GM12878 (cell line): ENCODE measurements around the gene ZNF423. TPM values are rescaled to one million over a fixed set of nuclear protein-coding genes. Genes with fewer than 3 reads are reported as not detected.

Experiments
- ATAC-seq: fragments of 200-7000 bp; cut with Tn5 transposase; 3 replicates; pipeline ENCODE4 v1.9.1; 2020; ENCODE audit warnings: mild to moderate bottlenecking, moderate library complexity
- BruUV-seq: library from RNA; stranded (reverse); fragments of 400-500 nt; replicated peaks from 2 replicates; lab custom pipeline; 2021; lab: Mats Ljungman, UMichigan
- CTCF ChIA-PET: fragments of 300-600 bp; sonication (Branson Sonifier 250); formaldehyde crosslinking; extraction: SDS; loops from one replicate; lab custom pipeline; 2021; ENCODE audit warnings: inconsistent platforms; lab: Yijun Ruan, JAX
- POLR2A ChIA-PET: fragments of 350-600 bp; formaldehyde crosslinking; extraction: SDS; loops from one replicate; lab custom pipeline; 2021; ENCODE audit warnings: inconsistent platforms; lab: Charles Lee
- RAD21 ChIA-PET: fragments of 300-600 bp; sonication (Branson Sonifier 250); formaldehyde crosslinking; loops from one replicate; lab custom pipeline; 2023; ENCODE audit warnings: antibody characterized with exemption; ENCODE audit not compliant: unreplicated experiment; lab: Charles Lee
- SMC1A ChIA-PET: fragments of 300-600 bp; sonication (Branson Sonifier 250); formaldehyde crosslinking; loops from one replicate; lab custom pipeline; 2023; ENCODE audit not compliant: unreplicated experiment, uncharacterized antibody; lab: Charles Lee
- DNase-seq: peaks from one replicate; pipeline ENCODE4 v3.0.0-alpha.2; 2011; ENCODE audit warnings: low read depth, low spot score
- FAIRE-seq: peaks from 3 replicates; lab custom pipeline; 2011; peaks lifted over from hg19 to GRCh38; lab: Jason Lieb, UNC
- H2AFZ ChIP-seq: 2 replicates; pipeline ENCODE4 v1.6.0; 2011; ENCODE audit warnings: low read depth, low read length, control low read depth; ENCODE audit not compliant: control insufficient read depth
- H3K27ac ChIP-seq: 2 replicates; pipeline ENCODE4 v1.5.1; 2011; ENCODE audit warnings: control low read depth; ENCODE audit not compliant: control insufficient read depth, insufficient read depth
- H3K27me3 ChIP-seq, 2 experiments: replicated peaks in 1 of 2; 2 replicates each; pipeline versions ENCODE4 v1.6.0 to v1.6.1; 2011; ENCODE audit warnings: low read length in 1 of 2; ENCODE audit not compliant: control insufficient read depth in 2 of 2, insufficient read depth in 2 of 2
- H3K36me3 ChIP-seq, 2 experiments: 2 replicates each; pipeline ENCODE4 v1.5.1; 2011; ENCODE audit warnings: low read length in 1 of 2; ENCODE audit not compliant: control insufficient read depth in 2 of 2, insufficient read depth in 2 of 2
- H3K4me1 ChIP-seq: 2 replicates; pipeline ENCODE4 v1.6.1; 2011; ENCODE audit warnings: mild to moderate bottlenecking, low read length, moderate library complexity, mixed read lengths; ENCODE audit not compliant: control insufficient read depth, insufficient read depth
- H3K4me2 ChIP-seq: 2 replicates; pipeline ENCODE4 v1.6.0; 2011; ENCODE audit warnings: control low read depth; ENCODE audit not compliant: control insufficient read depth, insufficient read depth
- H3K4me3 ChIP-seq: fragments of 200-600 bp; sonication (generic); 2 replicates; pipeline ENCODE4 v1.5.1; 2016
- H3K79me2 ChIP-seq: 2 replicates; pipeline ENCODE4 v1.6.0; 2011; ENCODE audit warnings: low read length; ENCODE audit not compliant: control insufficient read depth, insufficient read depth
- H3K9ac ChIP-seq: 2 replicates; pipeline ENCODE4 v1.8.0; 2011; ENCODE audit warnings: low read length, control low read depth, mixed read lengths; ENCODE audit not compliant: control insufficient read depth, insufficient read depth
- H3K9me3 ChIP-seq: replicated peaks from 3 replicates; pipeline ENCODE4 v1.5.1; 2011; ENCODE audit warnings: mild to moderate bottlenecking, low read length; ENCODE audit not compliant: control insufficient read depth, insufficient read depth
- H4K20me1 ChIP-seq: 2 replicates; pipeline ENCODE4 v1.6.0; 2011; ENCODE audit not compliant: control insufficient read depth, insufficient read depth
- CBX3 ChIP-seq: fragments of 200-600 bp; sonication (generic); IDR thresholded peaks from 2 replicates; pipeline ENCODE4 v1.6.1; 2016; ENCODE audit warnings: low read depth, borderline replicate concordance
- CEBPZ ChIP-seq: fragments of 150-350 bp; IDR thresholded peaks from 2 replicates; pipeline ENCODE4 v1.6.1; 2016; ENCODE audit warnings: low read depth, low read length
- CTCF ChIP-seq, 3 experiments: IDR thresholded peaks in 2 of 3; conservative IDR thresholded peaks in 1 of 3; 2 replicates each; pipeline ENCODE4 v1.5.1; 2011; ENCODE audit warnings: low read depth in 3 of 3, low read length in 3 of 3, mild to moderate bottlenecking in 3 of 3, control low read depth in 2 of 3, moderate library complexity in 2 of 3, inconsistent platforms in 1 of 3, mixed read lengths in 1 of 3; ENCODE audit not compliant: control insufficient read depth in 2 of 3, insufficient read depth in 1 of 3; ENCODE audit errors: extremely low read depth in 1 of 3
- EGR1 ChIP-seq, 2 experiments: IDR thresholded peaks; 1 replicate in 1 of 2; 2 replicates in 1 of 2; pipeline ENCODE4 v1.6.1; 2011 to 2012; ENCODE audit warnings: low read depth in 2 of 2, low read length in 2 of 2, borderline replicate concordance in 1 of 2, mild to moderate bottlenecking in 1 of 2, moderate library complexity in 1 of 2
- FOXM1 ChIP-seq: IDR thresholded peaks from 2 replicates; pipeline ENCODE4 v1.6.1; 2012; ENCODE audit warnings: low read depth, mild to moderate bottlenecking, inconsistent platforms, low read length, moderate library complexity
- GATAD2B ChIP-seq: fragments of 450-650 bp; conservative IDR thresholded peaks from 2 replicates; pipeline ENCODE4 v1.6.1; 2017; ENCODE audit warnings: low read depth, mild to moderate bottlenecking, moderate library complexity
- IKZF2 ChIP-seq, 2 experiments: fragments of 450-650 bp; IDR thresholded peaks; 2 replicates each; pipeline ENCODE4 v1.6.1; 2017; ENCODE audit warnings: mild to moderate bottlenecking in 2 of 2, moderate library complexity in 2 of 2
- JUND ChIP-seq: IDR thresholded peaks from 2 replicates; pipeline ENCODE4 v1.6.1; 2012; ENCODE audit warnings: low read depth, mild to moderate bottlenecking, low read length, improper control_type of control experiment, moderate library complexity
- MXI1 ChIP-seq: fragments of 150-350 bp; IDR thresholded peaks from 2 replicates; pipeline ENCODE4 v1.6.1; 2011; ENCODE audit warnings: low read depth, mild to moderate bottlenecking, inconsistent platforms, low read length, improper control_type of control experiment
- RAD21 ChIP-seq: IDR thresholded peaks from 2 replicates; pipeline ENCODE4 v1.6.1; 2011; ENCODE audit warnings: mild to moderate bottlenecking, low read depth, low read length, moderate library complexity; ENCODE audit not compliant: insufficient read depth
- RBBP5 ChIP-seq: fragments of 200-600 bp; sonication (generic); conservative IDR thresholded peaks from 2 replicates; pipeline ENCODE4 v1.6.1; 2016
- SIX5 ChIP-seq: IDR thresholded peaks from 2 replicates; pipeline ENCODE4 v1.6.1; 2011; ENCODE audit warnings: mild to moderate bottlenecking, low read depth, low read length, moderate library complexity; ENCODE audit not compliant: severe bottlenecking
- SREBF2 ChIP-seq: IDR thresholded peaks from 2 replicates; pipeline ENCODE4 v1.6.1; 2012; ENCODE audit warnings: mild to moderate bottlenecking, low read length
- SUZ12 ChIP-seq: fragments of 200-600 bp; sonication (generic); IDR thresholded peaks from one replicate; pipeline ENCODE4 v1.6.1; 2018; ENCODE audit warnings: antibody characterized with exemption, mild to moderate bottlenecking; ENCODE audit not compliant: unreplicated experiment
- TAF1 ChIP-seq: IDR thresholded peaks from 2 replicates; pipeline ENCODE4 v1.6.1; 2011; ENCODE audit warnings: mild to moderate bottlenecking, low read depth, low read length, borderline replicate concordance
- TCF12 ChIP-seq: IDR thresholded peaks from 2 replicates; pipeline ENCODE4 v1.6.1; 2011; ENCODE audit warnings: low read depth, mild to moderate bottlenecking, low read length
- YY1 ChIP-seq: IDR thresholded peaks from 2 replicates; pipeline ENCODE4 v1.6.1; 2011; ENCODE audit warnings: low read depth, mild to moderate bottlenecking, low read length
- ZNF207 ChIP-seq: fragments of 450-650 bp; IDR thresholded peaks from 2 replicates; pipeline ENCODE4 v1.6.1; 2014; ENCODE audit warnings: antibody characterized with exemption, mild to moderate bottlenecking, borderline replicate concordance
- WGBS: methylation state at CpG from one replicate; pipeline ENCODE4 v1.1.6; 2016; ENCODE audit warnings: low lambda C conversion rate; ENCODE audit not compliant: insufficient replicate concordance, insufficient coverage; ENCODE audit errors: missing lambda C conversion rate; 5-methylcytosine and 5-hydroxymethylcytosine counted together
- in situ Hi-C: fragments of 300-500 bp; cut with MboI; formaldehyde crosslinking; loops from 9 replicates; pipeline ENCODE4 v1.14.3; 2018; ENCODE audit warnings: mixed read lengths
- intact Hi-C: fragments of 100-400 bp; cut with micrococcal nuclease; formaldehyde crosslinking; loops from one replicate; pipeline ENCODE4 v1.14.2; 2022; ENCODE audit not compliant: unreplicated experiment
- polyA plus RNA-seq, 11 experiments: library from polyadenylated mRNA; depleted of rRNA in 4 of 11; unstranded in 6 of 11; stranded (reverse) in 5 of 11; fragments of >200 nt; fragmentation: Nextera tagmentation in 4 of 11; fragmentation: Illumina TruSeq in 1 of 11; extraction: Ambion mirVana in 4 of 11; extraction: Trizol in 1 of 11; gene quantifications; 1 replicate in 1 of 11; 2 replicates in 10 of 11; pipeline versions ENCODE4 v1.2.1 to v1.2.3, GENCODE V29; 2011 to 2016; ENCODE audit warnings: inconsistent platforms in 2 of 11, missing spikeins in 2 of 11, low read depth in 1 of 11
- total RNA-seq, 4 experiments: library from RNA; depleted of rRNA in 3 of 4; stranded (reverse); fragments of >200 nt in 3 of 4; fragmentation: Illumina TruSeq in 1 of 4; extraction: Trizol in 1 of 4; gene quantifications; 2 replicates each; pipeline versions ENCODE4 v1.2.1 to v1.2.3, GENCODE V29; 2013 to 2021

The ZNF423 gene
- total and polyA plus RNA-seq, 10 of the 15 experiments (the other 5 are each of a cell fraction or from before 2014, with no cell fraction given), result 0.03 to 0.64 (median 0.10) TPM

- Histone ChIP-seq H3K79me2 (no peaks in the 10 kb centered on the region), H3K4me2 (peak overlapping the region; percentile 40), H3K4me1 (peaks cover 6% of the 10 kb centered on the region; the same call in 1 of the 2 replicates), H3K36me3 (no peaks in the 10 kb centered on the region), H3K4me3 (no peak overlapping the region), H3K9ac (no peak overlapping the region; the same call in 1 of the 2 replicates), H3K27me3 (peaks cover 10 to 20% of the 10 kb centered on the region in 2 experiments), H3K27ac (no peak overlapping the region), H2AFZ (no peak overlapping the region), H3K9me3 (no peaks in the 10 kb centered on the region), H4K20me1 (no peaks in the 10 kb centered on the region)
- no TSS peak for BruUV-seq
- intact Hi-C loops (no loop called here), in situ Hi-C loops (no loop called here)
- DNase-seq, result no peak
- CTCF ChIA-PET, result interaction anchor here (0.7 to 1.3 kb wide), 10 partner anchors 9 to 787 kb away, joined by 3 to 6 read pairs (median 3); no protein-coding TSS in a partner anchor
- POLR2A ChIA-PET, result no interaction called here
- 2% methylated on average over 50 of the region's 52 CpGs for WGBS
- RAD21 ChIA-PET, result no interaction called here
- FAIRE-seq, result no peak
- ATAC-seq, result peak; percentile 53
- SMC1A ChIA-PET, result interaction anchor here (0.5 kb wide), 1 partner anchor 497 kb away, joined by 4 read pairs; no protein-coding TSS in a partner anchor
- TF ChIP-seq CEBPZ (no peak), TAF1 (no peak), CTCF (IDR thresholded peaks at IDR 0.05 in 2 of 3, conservative IDR thresholded peaks at IDR 0.05 in 1 of 3; ENCODE audit: control insufficient read depth in 2 of 3, extremely low read depth in 1 of 3, insufficient read depth in 1 of 3, low read depth in 3 of 3, low read length in 3 of 3) (peak; percentile 56 to 76 (median 75)), SIX5 (no peak), TCF12 (peak; percentile 96), EGR1 (IDR thresholded peaks at IDR 0.05; ENCODE audit: borderline replicate concordance in 1 of 2, low read depth in 2 of 2, low read length in 2 of 2) (0 out of 3 replicates have a peak, but pooled peaks of 1 of the 2 experiments have one; percentile 25), MXI1 (no peak), ZNF207 (no peak), RAD21 (peak; percentile 30; the same call in 1 of the 2 replicates), FOXM1 (0 out of 2 replicates have a peak, but pooled peaks have one; percentile 34), JUND (no peak), IKZF2 (IDR thresholded peaks at IDR 0.05) (no peak), GATAD2B (no peak), SREBF2 (no peak), CBX3 (no peak), SUZ12 (no peak), YY1 (no peak), RBBP5 (no peak)
Measured at GRCh38 chr16:49857423-49858181, 1.7 kb upstream of the ZNF423 start.
